Smooth muscle cell (in vitro differentiated cells): ENCODE measurements around the gene FLT1. TPM values are rescaled to one million over a fixed set of nuclear protein-coding genes. Genes with fewer than 3 reads are reported as not detected.

Source experiments
- DNase-seq: peaks from one replicate; lab custom pipeline; 2025; ENCODE audit not compliant: unreplicated experiment; lab: John Stamatoyannopoulos, UW
- H2AFZ ChIP-seq: fragments of 200-600 bp; sonication (generic); 2 replicates; pipeline ENCODE4 v1.6.0; 2016; ENCODE audit warnings: antibody characterized with exemption, low read depth, mild to moderate bottlenecking
- H3F3A ChIP-seq: fragments of 200-600 bp; sonication (generic); 2 replicates; pipeline ENCODE4 v1.6.0; 2017; ENCODE audit warnings: antibody characterized with exemption, low read depth
- H3K27ac ChIP-seq: fragments of 200-600 bp; sonication (generic); 2 replicates; pipeline ENCODE4 v1.5.1; 2016; ENCODE audit warnings: low read depth, mild to moderate bottlenecking
- H3K27me3 ChIP-seq: fragments of 200-600 bp; sonication (generic); 2 replicates; pipeline ENCODE4 v1.6.1; 2016; ENCODE audit warnings: low read depth, mild to moderate bottlenecking
- H3K36me3 ChIP-seq: fragments of 200-600 bp; sonication (generic); 2 replicates; pipeline ENCODE4 v1.5.1; 2016; ENCODE audit warnings: low read depth
- H3K4me1 ChIP-seq: fragments of 200-600 bp; sonication (generic); 2 replicates; pipeline ENCODE4 v1.5.1; 2016; ENCODE audit warnings: low read depth
- H3K4me2 ChIP-seq: fragments of 200-600 bp; sonication (generic); 2 replicates; pipeline ENCODE4 v1.6.0; 2016; ENCODE audit warnings: mild to moderate bottlenecking
- H3K4me3 ChIP-seq: fragments of 200-600 bp; sonication (generic); 2 replicates; pipeline ENCODE4 v1.5.1; 2016; ENCODE audit warnings: mild to moderate bottlenecking
- H3K79me2 ChIP-seq: fragments of 200-600 bp; sonication (generic); 2 replicates; pipeline ENCODE4 v1.6.0; 2016; ENCODE audit warnings: low read depth, mild to moderate bottlenecking
- H3K9ac ChIP-seq: fragments of 200-600 bp; sonication (generic); 2 replicates; pipeline ENCODE4 v1.6.0; 2016; ENCODE audit warnings: low read depth
- H3K9me3 ChIP-seq: fragments of 200-600 bp; sonication (generic); replicated peaks from 2 replicates; pipeline ENCODE4 v1.5.1; 2016; ENCODE audit warnings: low read depth
- H4K20me1 ChIP-seq: fragments of 200-600 bp; sonication (generic); 2 replicates; pipeline ENCODE4 v1.6.0; 2016; ENCODE audit warnings: low read depth
- WGBS: methylation state at CpG from one replicate; pipeline ENCODE4 v1.1.7; 2016; ENCODE audit warnings: low lambda C conversion rate; 5-methylcytosine and 5-hydroxymethylcytosine counted together
- polyA plus RNA-seq: library from polyadenylated mRNA; unstranded; fragments of >200 nt; fragmentation: Nextera tagmentation; extraction: Ambion mirVana; gene quantifications from 2 replicates; pipeline ENCODE4 v1.2.1, GENCODE V29; 2016
- total RNA-seq: library from RNA; depleted of rRNA; stranded (reverse); fragments of >200 nt; gene quantifications from 2 replicates; pipeline ENCODE4 v1.2.3, GENCODE V29; 2014
- TF ChIP-seq, protein P1 (sequence below): fragments of 200-600 bp; sonication (generic); IDR thresholded peaks from 2 replicates; pipeline ENCODE4 v1.5.1; 2017; ENCODE audit warnings: borderline replicate concordance, mild to moderate bottlenecking, antibody characterized with exemption; ENCODE audit not compliant: insufficient read depth, poor library complexity, severe bottlenecking

FLT1 gene
- total and polyA plus RNA-seq, 2 experiments from 2014 or later = 495 to 738 TPM

DNA sequence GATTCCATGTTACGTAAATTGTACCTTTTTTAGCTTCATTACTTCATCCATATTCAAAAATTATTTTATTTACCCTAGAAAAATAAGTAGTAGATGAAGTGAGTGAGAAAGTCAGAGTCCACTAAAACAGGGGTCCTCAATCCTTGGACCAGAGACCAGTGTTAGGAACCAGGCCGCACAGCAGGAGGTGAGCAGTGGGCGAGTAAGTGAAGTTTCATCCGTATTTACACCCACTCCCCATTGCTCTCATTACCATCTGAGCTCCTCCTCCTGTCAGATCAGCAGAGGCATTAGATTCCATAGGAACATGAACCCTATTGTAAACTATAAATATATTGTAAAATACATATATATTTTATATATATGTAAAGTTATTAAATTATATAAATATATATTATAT lies 237.6 kb downstream of the FLT1 start:
- H4K20me1 ChIP-seq = peaks cover 5% of the 10 kb centered on the region
- TF ChIP-seq, protein P1, sequence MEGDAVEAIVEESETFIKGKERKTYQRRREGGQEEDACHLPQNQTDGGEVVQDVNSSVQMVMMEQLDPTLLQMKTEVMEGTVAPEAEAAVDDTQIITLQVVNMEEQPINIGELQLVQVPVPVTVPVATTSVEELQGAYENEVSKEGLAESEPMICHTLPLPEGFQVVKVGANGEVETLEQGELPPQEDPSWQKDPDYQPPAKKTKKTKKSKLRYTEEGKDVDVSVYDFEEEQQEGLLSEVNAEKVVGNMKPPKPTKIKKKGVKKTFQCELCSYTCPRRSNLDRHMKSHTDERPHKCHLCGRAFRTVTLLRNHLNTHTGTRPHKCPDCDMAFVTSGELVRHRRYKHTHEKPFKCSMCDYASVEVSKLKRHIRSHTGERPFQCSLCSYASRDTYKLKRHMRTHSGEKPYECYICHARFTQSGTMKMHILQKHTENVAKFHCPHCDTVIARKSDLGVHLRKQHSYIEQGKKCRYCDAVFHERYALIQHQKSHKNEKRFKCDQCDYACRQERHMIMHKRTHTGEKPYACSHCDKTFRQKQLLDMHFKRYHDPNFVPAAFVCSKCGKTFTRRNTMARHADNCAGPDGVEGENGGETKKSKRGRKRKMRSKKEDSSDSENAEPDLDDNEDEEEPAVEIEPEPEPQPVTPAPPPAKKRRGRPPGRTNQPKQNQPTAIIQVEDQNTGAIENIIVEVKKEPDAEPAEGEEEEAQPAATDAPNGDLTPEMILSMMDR = no peak
- no peaks in the 10 kb centered on the region for H3K79me2 ChIP-seq
- H3K4me3 ChIP-seq = no peak overlapping the region
- 96% methylated on average over 4 of the region's 4 CpGs for WGBS
- no peak for DNase-seq
- H3K27me3 ChIP-seq = no peaks in the 10 kb centered on the region
- no peak overlapping the region for H2AFZ ChIP-seq
- no peak overlapping the region for H3K9ac ChIP-seq
- H3F3A ChIP-seq = no peaks in the 10 kb centered on the region
- no peak overlapping the region for H3K4me2 ChIP-seq
- H3K9me3 ChIP-seq = no peaks in the 10 kb centered on the region
- peaks cover 19% of the 10 kb centered on the region for H3K36me3 ChIP-seq
- no peaks in the 10 kb centered on the region for H3K4me1 ChIP-seq
- H3K27ac ChIP-seq = no peak overlapping the region

DNA sequence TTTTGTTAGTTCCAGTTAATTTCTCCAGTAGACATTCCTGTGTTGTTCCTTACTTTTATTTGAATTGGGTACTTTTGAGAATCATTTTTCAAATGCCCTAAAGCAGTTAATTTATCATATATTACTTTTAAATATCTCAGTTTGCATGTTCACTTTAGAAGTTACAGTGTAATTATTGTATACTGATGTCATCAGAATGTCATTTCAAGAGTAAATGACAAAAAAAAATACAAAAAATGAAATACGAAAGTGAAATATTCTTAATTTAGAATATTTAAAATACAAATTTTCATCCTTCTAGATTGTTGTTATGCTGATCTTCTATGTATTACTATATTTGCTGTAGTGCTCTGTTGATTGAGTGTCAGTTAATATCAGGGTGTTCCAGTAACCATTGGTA lies 242.4 kb downstream of the FLT1 start:
- no peak overlapping the region for H3K4me2 ChIP-seq
- peaks cover 16% of the 10 kb centered on the region for H3K36me3 ChIP-seq
- peaks cover 20% of the 10 kb centered on the region for H4K20me1 ChIP-seq
- TF ChIP-seq, protein P1 = no peak
- no peak overlapping the region for H3K4me3 ChIP-seq
- 94% methylated on average over 1 of the region's 1 CpG for WGBS
- H3K27ac ChIP-seq = no peak overlapping the region
- H3K79me2 ChIP-seq = peaks cover 22% of the 10 kb centered on the region
- no peaks in the 10 kb centered on the region for H3K27me3 ChIP-seq
- no peaks in the 10 kb centered on the region for H3K9me3 ChIP-seq
- no peak for DNase-seq
- H3K4me1 ChIP-seq = no peaks in the 10 kb centered on the region
- no peaks in the 10 kb centered on the region for H3F3A ChIP-seq
- no peak overlapping the region for H3K9ac ChIP-seq
- H2AFZ ChIP-seq = no peak overlapping the region

DNA sequence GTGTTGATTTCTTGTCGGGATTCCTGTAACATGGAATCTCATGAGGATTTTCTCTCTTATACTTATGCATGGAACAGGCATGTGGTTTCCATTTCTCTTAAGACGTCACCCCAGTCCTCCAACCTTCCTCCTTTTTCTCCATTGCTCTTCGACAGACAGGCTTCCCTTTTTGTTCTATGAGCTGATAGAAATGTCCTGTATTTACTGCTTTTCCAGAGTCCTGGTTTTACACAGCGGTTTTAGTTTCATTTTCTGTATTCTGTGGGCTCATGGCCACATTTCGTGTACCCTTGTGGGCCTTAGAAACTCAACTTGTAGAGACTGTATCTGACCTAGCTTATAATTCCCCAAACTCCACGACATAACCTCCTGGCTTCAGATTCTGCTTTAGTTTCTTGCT lies 243.5 kb downstream of the FLT1 start:
- TF ChIP-seq, protein P1 = no peak
- Histone ChIP-seq H3K4me3 (no peak overlapping the region), H3K4me2 (no peak overlapping the region)

DNA sequence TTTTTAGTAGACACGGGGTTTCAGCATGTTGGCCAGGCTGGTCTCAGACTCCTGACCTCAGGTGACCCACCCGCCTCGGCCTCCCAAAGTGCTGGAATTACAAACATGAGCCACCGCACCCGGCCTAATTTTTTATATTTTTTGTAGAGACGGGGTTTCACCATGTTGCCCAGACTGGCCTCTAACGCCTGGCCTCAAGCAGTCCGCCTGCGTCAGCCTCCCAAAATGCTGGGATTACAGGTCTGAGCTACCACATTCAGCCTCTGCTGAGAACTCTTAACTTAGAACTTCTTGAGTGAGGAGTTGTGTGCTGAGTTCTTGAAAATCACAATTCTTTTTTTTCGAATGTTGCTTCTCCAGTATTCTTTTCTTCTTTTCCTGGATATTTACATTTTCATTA lies 244.4 kb downstream of the FLT1 start:
- Histone ChIP-seq H3K36me3 (peaks cover 5% of the 10 kb centered on the region), H3K4me3 (no peak overlapping the region), H4K20me1 (peaks cover 20% of the 10 kb centered on the region), H3K9ac (no peak overlapping the region), H3K79me2 (peaks cover 32% of the 10 kb centered on the region), H3K9me3 (no peaks in the 10 kb centered on the region), H2AFZ (no peak overlapping the region), H3K27me3 (no peaks in the 10 kb centered on the region), H3F3A (no peaks in the 10 kb centered on the region), H3K4me2 (no peak overlapping the region), H3K27ac (no peak overlapping the region), H3K4me1 (no peaks in the 10 kb centered on the region)
- no peak for DNase-seq
- TF ChIP-seq, protein P1 = no peak
- 91% methylated on average over 10 of the region's 10 CpGs for WGBS

More for the DNA sequence above, 243.5 kb downstream of the FLT1 start:
- Histone ChIP-seq H4K20me1 (peaks cover 20% of the 10 kb centered on the region), H3F3A (no peaks in the 10 kb centered on the region), H3K27me3 (no peaks in the 10 kb centered on the region), H3K36me3 (peaks cover 12% of the 10 kb centered on the region), H2AFZ (no peak overlapping the region), H3K9me3 (no peaks in the 10 kb centered on the region), H3K9ac (no peak overlapping the region), H3K4me1 (no peaks in the 10 kb centered on the region), H3K79me2 (peaks cover 31% of the 10 kb centered on the region), H3K27ac (no peak overlapping the region)
- DNase-seq = no peak
- WGBS = 96% methylated on average over 6 of the region's 6 CpGs
